ENCODE measurements around the gene AUTS2.

Gene AUTS2

GRCh38 chr7:69635555-69636185 lies 37.4 kb downstream of the AUTS2 start:
- no peak for DNase-seq (ENCODE audit: low read depth in 1 of 2, low spot score in 1 of 2)
- TF ChIP-seq REST (IDR thresholded peaks at IDR 0.05; ENCODE audit: insufficient replicate concordance, low read depth) (no peak), CTCF (IDR thresholded peaks at IDR 0.05; ENCODE audit: insufficient read depth, low read length) (no peak), SPI1 (IDR thresholded peaks at IDR 0.05; ENCODE audit: borderline replicate concordance, low read depth) (no peak), GABPA (IDR thresholded peaks at IDR 0.05; ENCODE audit: low read depth) (no peak), POLR2AphosphoS5 (IDR thresholded peaks at IDR 0.05; ENCODE audit: low read depth) (no peak)
- Histone ChIP-seq H3K27me3 (ENCODE audit: insufficient read depth, poor library complexity, severe bottlenecking) (no peaks in the 10 kb centered on the region), H3K4me3 (replicated peaks; ENCODE audit: insufficient read depth, low read length) (no peak overlapping the region), H3K27ac (replicated peaks) (no peak overlapping the region)

- DNase-seq (ENCODE audit: low read depth in 1 of 2, low spot score in 1 of 2), result no peak
- TF ChIP-seq REST (IDR thresholded peaks at IDR 0.05; ENCODE audit: insufficient replicate concordance, low read depth), result no peak
- no peak for TF ChIP-seq GABPA (IDR thresholded peaks at IDR 0.05; ENCODE audit: low read depth)
- no peak for TF ChIP-seq CTCF (IDR thresholded peaks at IDR 0.05; ENCODE audit: insufficient read depth, low read length)
- no peak for TF ChIP-seq POLR2AphosphoS5 (IDR thresholded peaks at IDR 0.05; ENCODE audit: low read depth)
- no peak for TF ChIP-seq SPI1 (IDR thresholded peaks at IDR 0.05; ENCODE audit: borderline replicate concordance, low read depth)
- no peak overlapping the region for H3K4me3 ChIP-seq (replicated peaks; ENCODE audit: insufficient read depth, low read length)
Observed at GRCh38 chr7:69638674-69639073, 40.4 kb downstream of the AUTS2 start.

GRCh38 chr7:69640216-69640615 lies 41.9 kb downstream of the AUTS2 start:
- H3K27ac ChIP-seq (replicated peaks), result no peak overlapping the region
- H3K27me3 ChIP-seq (ENCODE audit: insufficient read depth, poor library complexity, severe bottlenecking), result no peaks in the 10 kb centered on the region
- no peak for DNase-seq (ENCODE audit: low read depth in 1 of 2, low spot score in 1 of 2)
- no peak for TF ChIP-seq SPI1 (IDR thresholded peaks at IDR 0.05; ENCODE audit: borderline replicate concordance, low read depth)
- TF ChIP-seq POLR2AphosphoS5 (IDR thresholded peaks at IDR 0.05; ENCODE audit: low read depth), result no peak
- TF ChIP-seq GABPA (IDR thresholded peaks at IDR 0.05; ENCODE audit: low read depth), result no peak
- TF ChIP-seq CTCF (IDR thresholded peaks at IDR 0.05; ENCODE audit: insufficient read depth, low read length), result no peak
- TF ChIP-seq REST (IDR thresholded peaks at IDR 0.05; ENCODE audit: insufficient replicate concordance, low read depth), result no peak
- no peak overlapping the region for H3K4me3 ChIP-seq (replicated peaks; ENCODE audit: insufficient read depth, low read length)

More at GRCh38 chr7:69638674-69639073, 40.4 kb downstream of the AUTS2 start:
- no peaks in the 10 kb centered on the region for H3K27me3 ChIP-seq (ENCODE audit: insufficient read depth, poor library complexity, severe bottlenecking)
- H3K27ac ChIP-seq (replicated peaks), result no peak overlapping the region

Data from HL-60 (cell line).